ENCODE data around the gene KDM4F. TPM values are rescaled to one million over a fixed set of nuclear protein-coding genes. Genes with fewer than 3 reads are reported as not detected.

The KDM4F gene
- total RNA-seq, 1 donor from 2014 or later = not detected

DNA sequence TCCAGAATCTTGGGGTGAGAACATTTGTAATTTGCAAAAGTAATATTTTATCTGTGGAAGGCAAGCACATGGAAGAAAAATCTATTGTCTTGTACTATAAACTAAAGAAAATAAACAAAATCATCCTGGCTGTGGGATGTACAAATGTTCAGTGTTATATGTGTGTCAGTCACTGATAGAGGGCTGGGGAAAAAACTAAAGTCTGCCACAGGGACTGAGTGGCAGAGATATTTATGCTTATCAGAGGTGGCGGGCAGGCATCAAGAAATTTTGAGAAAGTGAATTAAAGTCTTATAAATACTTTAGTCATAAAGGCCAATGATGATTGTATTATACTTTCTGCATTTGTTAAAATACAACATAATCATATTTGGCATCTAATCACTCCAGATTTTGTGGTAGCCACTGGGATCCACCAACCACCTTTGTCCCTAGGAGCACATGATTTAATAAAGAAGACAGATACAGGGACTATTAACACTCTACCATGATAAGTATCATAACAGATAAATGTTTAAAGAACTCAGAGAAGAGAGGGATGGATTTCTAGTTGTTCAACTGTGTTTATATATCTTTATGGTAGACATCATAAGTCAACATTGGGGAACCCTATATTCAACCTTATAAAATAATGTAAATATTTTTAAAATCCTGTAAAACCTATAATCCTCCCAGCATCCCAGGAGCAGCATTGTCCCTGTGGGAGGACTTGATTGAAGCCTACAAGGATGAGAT is 37.8 kb downstream of the KDM4F start:
- Histone ChIP-seq H3K27me3 (no peaks in the 10 kb centered on the region), H3K4me3 (no peak overlapping the region), H3K36me3 (no peaks in the 10 kb centered on the region), H3K9me3 (no peaks in the 10 kb centered on the region), H3K4me1 (peaks cover 15% of the 10 kb centered on the region), H3K27ac (no peak overlapping the region)
- DNase-seq (no peak), ATAC-seq (no peak)
- TF ChIP-seq, protein P1, sequence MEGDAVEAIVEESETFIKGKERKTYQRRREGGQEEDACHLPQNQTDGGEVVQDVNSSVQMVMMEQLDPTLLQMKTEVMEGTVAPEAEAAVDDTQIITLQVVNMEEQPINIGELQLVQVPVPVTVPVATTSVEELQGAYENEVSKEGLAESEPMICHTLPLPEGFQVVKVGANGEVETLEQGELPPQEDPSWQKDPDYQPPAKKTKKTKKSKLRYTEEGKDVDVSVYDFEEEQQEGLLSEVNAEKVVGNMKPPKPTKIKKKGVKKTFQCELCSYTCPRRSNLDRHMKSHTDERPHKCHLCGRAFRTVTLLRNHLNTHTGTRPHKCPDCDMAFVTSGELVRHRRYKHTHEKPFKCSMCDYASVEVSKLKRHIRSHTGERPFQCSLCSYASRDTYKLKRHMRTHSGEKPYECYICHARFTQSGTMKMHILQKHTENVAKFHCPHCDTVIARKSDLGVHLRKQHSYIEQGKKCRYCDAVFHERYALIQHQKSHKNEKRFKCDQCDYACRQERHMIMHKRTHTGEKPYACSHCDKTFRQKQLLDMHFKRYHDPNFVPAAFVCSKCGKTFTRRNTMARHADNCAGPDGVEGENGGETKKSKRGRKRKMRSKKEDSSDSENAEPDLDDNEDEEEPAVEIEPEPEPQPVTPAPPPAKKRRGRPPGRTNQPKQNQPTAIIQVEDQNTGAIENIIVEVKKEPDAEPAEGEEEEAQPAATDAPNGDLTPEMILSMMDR (IDR thresholded peaks at IDR 0.05) = no peak
- intact Hi-C loops (cut with DNase I) = no loop called here

DNA sequence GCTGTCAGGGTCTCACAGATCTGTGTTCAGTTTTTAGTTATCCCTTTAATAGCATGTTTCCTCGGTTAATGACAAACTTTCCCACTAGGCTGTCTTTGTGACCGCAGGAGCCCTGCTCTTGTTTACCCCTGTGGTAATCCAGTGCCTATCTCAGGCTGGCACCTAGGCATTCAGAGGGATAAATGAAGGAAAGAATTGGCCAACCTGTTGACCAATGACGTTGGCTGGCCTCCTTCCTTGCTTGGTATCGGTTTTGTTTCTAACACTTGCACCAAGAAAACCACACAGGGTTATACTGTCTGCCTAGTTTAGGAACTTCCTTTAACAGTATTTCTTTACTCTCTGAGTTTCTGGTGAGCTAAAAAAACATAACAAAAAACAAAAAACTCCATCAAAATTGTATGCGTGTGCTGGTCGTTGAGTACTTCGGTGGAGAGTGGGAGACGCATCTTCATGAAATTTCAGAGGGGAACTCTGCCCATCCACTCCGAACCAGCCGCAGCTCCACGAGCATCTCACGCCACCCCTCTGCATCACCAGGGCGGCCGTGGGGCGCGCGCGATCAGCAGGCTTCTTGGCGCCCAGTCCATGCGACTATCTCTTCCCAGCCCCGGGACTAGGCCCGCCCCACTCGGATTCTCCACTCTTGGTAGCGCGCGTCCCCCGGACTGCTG is 39.9 kb downstream of the KDM4F start:
- TF ChIP-seq, protein P1 (IDR thresholded peaks at IDR 0.05) = no peak
- intact Hi-C loops (cut with DNase I) = no loop called here

DNA sequence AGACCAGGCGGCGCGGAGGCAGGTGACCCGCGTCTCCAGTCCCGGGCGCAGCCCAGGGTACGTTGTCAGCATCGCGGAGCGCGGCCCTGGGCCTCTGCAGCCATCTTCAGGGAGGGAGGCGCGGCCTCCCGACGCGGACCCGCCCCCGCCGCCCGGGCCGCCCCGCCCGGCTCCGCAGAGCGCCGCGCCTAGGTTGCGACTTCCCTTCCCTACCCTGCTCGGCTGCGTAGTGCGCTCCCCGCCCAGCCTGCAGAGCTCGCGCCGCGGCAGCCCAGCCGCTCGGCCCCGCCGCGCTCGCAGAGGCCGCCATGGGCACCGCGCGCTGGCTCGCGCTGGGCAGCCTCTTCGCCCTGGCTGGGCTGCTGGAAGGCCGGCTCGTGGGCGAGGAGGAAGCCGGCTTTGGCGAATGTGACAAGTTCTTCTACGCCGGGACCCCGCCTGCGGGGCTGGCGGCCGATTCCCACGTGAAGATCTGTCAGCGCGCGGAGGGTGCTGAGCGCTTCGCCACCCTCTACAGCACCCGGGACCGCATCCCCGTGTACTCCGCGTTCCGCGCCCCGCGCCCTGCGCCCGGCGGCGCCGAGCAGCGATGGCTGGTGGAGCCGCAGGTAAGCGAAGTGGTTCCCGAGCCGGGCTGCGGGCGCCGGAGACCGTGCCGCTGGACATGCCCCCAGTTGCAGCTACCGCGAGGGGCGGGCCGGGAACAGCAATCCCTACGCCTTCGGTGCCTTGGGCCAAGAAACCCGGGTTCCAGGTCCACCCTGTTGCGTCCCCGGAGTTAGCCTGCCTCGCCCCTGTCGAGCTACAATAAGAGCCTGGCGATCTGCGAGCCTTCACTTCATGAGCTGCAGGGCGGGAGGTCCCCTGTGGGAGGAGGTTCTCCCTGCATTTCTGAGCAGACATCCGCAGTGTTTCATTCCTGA is 40.7 kb downstream of the KDM4F start, which contains the start of gene ENDOD1:
Gene ENDOD1, plus strand, starts transcription at position 227 of the 923 bp plus-strand sequence. Its CDS starts 82 bp downstream, at position 309.
- Histone ChIP-seq H3K27ac (peak within 1 kb of the TSS; percentile 97), H3K4me3 (peak within 1 kb of the TSS; percentile 89), H3K4me1 (peaks cover 15% of the 10 kb centered on the region), H3K36me3 (no peaks in the 10 kb centered on the region), H3K9me3 (no peaks in the 10 kb centered on the region), H3K27me3 (no peaks in the 10 kb centered on the region)
- DNase-seq = peak; percentile 95
- TF ChIP-seq, protein P1 (IDR thresholded peaks at IDR 0.05) = no peak
- intact Hi-C loops (cut with DNase I) = no loop called here
- peak; percentile 98 for ATAC-seq

More for the DNA sequence above, 39.9 kb downstream of the KDM4F start:
- peaks cover 15% of the 10 kb centered on the region for H3K4me1 ChIP-seq
- no peaks in the 10 kb centered on the region for H3K9me3 ChIP-seq
- no peaks in the 10 kb centered on the region for H3K27me3 ChIP-seq
- H3K27ac ChIP-seq = peak overlapping the region; percentile 97
- peak; percentile 63 for ATAC-seq
- DNase-seq = no peak
- H3K4me3 ChIP-seq = peak overlapping the region; percentile 89
- no peaks in the 10 kb centered on the region for H3K36me3 ChIP-seq

DNA sequence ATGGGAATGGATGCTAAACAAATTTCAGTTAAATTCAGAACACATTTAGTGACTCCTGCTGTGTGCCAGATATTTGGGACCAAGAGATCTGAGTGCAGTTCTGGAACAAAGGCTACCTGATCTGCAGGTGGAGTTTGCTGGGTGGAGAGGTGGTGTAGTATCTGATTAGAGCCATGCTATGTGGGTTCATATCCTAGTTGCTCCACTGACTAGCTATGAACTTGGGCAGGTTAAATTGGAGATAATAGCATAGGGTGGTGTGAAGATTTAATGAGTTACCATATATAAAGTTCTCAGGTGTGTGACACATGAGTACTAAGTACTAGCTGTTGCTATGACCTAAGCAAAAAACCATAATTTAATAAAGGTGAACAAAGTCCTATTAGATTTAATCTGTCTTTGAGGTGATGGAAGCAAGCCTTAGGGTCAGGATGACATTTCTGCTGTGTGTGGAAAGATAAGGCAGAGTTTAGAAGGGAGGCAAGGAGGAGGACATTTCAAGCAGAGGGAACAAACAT is 42.5 kb downstream of the KDM4F start:
- peaks cover 15% of the 10 kb centered on the region for H3K4me1 ChIP-seq
- intact Hi-C loops (cut with DNase I) = no loop called here

More for the DNA sequence above, 42.5 kb downstream of the KDM4F start:
- no peak for DNase-seq
- Histone ChIP-seq H3K36me3 (no peaks in the 10 kb centered on the region), H3K27ac (no peak overlapping the region), H3K27me3 (no peaks in the 10 kb centered on the region), H3K4me3 (no peak overlapping the region), H3K9me3 (no peaks in the 10 kb centered on the region)
- TF ChIP-seq, protein P1 (IDR thresholded peaks at IDR 0.05) = no peak
- ATAC-seq = no peak

All from upper lobe of right lung (tissue), 1 donor.